Parathyroid adenoma (tissue), 2 donors: ENCODE data around the gene ZNF496.

Experiments used
- H2AFZ ChIP-seq: fragments of 300-600 bp; sonication (generic); one replicate; pipeline ENCODE4 v1.7.0; 2017; ENCODE audit warnings: antibody characterized with exemption, mild to moderate bottlenecking
- H3K27ac ChIP-seq: fragments of 300-600 bp; sonication (generic); one replicate; pipeline ENCODE4 v1.7.0; 2017
- H3K27me3 ChIP-seq: fragments of 300-600 bp; sonication (generic); one replicate; pipeline ENCODE4 v1.7.0; 2017; ENCODE audit warnings: low read length; ENCODE audit not compliant: control insufficient read depth, insufficient read depth
- H3K36me3 ChIP-seq: fragments of 300-600 bp; sonication (generic); one replicate; pipeline ENCODE4 v1.7.0; 2017; ENCODE audit warnings: low read length; ENCODE audit not compliant: control insufficient read depth, insufficient read depth
- H3K4me1 ChIP-seq: fragments of 300-600 bp; sonication (generic); one replicate; pipeline ENCODE4 v1.7.0; 2017; ENCODE audit warnings: control low read depth
- H3K4me2 ChIP-seq: fragments of 300-600 bp; sonication (generic); one replicate; pipeline ENCODE4 v1.7.0; 2017; ENCODE audit warnings: low read length
- H3K4me3 ChIP-seq: fragments of 300-600 bp; sonication (generic); one replicate; pipeline ENCODE4 v1.7.0; 2017; ENCODE audit warnings: low read depth, low read length
- H3K79me2 ChIP-seq: fragments of 300-600 bp; sonication (generic); one replicate; pipeline ENCODE4 v1.7.0; 2017; ENCODE audit warnings: control low read depth
- H3K9ac ChIP-seq: fragments of 300-600 bp; sonication (generic); one replicate; pipeline ENCODE4 v1.7.0; 2017; ENCODE audit warnings: mild to moderate bottlenecking
- H3K9me3 ChIP-seq: fragments of 300-600 bp; sonication (generic); one replicate; pipeline ENCODE4 v1.7.0; 2017; ENCODE audit warnings: low read length; ENCODE audit not compliant: control insufficient read depth
- TF ChIP-seq, protein P1 (sequence below): fragments of 300-600 bp; sonication (generic); IDR thresholded peaks from one replicate; pipeline ENCODE4 v1.7.0; 2017; ENCODE audit warnings: antibody characterized with exemption, mild to moderate bottlenecking
- donor health status: primary hyperparathyroidism.

Gene ZNF496

DNA sequence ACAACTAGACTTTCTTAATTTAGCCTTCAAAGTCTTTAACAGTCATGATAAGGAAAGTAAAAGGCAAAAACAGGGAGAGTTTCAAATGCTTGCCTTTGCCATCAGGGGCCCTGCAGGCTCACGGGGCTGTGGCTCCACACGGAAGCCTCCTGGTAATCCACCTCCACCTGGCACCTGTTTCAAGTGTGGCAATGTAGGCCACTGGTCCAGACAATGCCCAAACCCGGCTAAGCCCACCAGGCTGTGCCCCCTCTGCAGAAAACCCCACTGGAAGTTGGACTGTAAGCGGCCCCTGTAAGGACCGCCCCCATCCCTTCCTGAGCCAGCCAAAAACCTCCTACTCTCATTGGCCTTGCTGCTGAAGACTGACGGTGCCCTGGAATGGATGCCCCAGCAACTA lies 43.3 kb downstream of the ZNF496 start:
- no peaks in the 10 kb centered on the region for H3K4me1 ChIP-seq
- no peaks in the 10 kb centered on the region for H3K27me3 ChIP-seq

DNA sequence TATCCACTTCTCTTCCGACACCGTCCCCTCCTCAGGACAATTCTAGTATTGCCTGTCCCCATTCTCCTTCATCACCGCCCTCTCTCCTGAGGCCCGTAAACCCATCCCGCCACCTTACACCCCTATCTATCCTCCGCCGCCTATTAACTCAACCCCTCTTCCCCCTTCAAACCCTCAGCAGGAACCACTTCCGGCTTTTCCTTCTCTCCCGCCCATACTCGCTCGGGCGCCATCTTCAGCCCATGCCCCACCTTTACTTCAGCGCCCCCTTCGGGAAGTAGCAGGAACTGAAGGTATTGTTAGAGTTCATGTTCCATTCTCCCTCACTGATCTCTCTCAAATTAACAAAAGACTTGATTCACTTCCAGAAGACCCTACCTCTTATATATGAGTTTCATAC lies 44.2 kb downstream of the ZNF496 start:
- Histone ChIP-seq H3K9me3 (no peaks in the 10 kb centered on the region), H3K4me1 (no peaks in the 10 kb centered on the region), H3K9ac (no peak overlapping the region), H3K27ac (no peak overlapping the region), H3K79me2 (no peaks in the 10 kb centered on the region), H3K4me3 (no peak overlapping the region), H3K27me3 (no peaks in the 10 kb centered on the region), H3K36me3 (no peaks in the 10 kb centered on the region), H3K4me2 (no peak overlapping the region), H2AFZ (no peak overlapping the region)
- TF ChIP-seq, protein P1, sequence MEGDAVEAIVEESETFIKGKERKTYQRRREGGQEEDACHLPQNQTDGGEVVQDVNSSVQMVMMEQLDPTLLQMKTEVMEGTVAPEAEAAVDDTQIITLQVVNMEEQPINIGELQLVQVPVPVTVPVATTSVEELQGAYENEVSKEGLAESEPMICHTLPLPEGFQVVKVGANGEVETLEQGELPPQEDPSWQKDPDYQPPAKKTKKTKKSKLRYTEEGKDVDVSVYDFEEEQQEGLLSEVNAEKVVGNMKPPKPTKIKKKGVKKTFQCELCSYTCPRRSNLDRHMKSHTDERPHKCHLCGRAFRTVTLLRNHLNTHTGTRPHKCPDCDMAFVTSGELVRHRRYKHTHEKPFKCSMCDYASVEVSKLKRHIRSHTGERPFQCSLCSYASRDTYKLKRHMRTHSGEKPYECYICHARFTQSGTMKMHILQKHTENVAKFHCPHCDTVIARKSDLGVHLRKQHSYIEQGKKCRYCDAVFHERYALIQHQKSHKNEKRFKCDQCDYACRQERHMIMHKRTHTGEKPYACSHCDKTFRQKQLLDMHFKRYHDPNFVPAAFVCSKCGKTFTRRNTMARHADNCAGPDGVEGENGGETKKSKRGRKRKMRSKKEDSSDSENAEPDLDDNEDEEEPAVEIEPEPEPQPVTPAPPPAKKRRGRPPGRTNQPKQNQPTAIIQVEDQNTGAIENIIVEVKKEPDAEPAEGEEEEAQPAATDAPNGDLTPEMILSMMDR, result no peak

More for the DNA sequence above, 43.3 kb downstream of the ZNF496 start:
- no peaks in the 10 kb centered on the region for H3K36me3 ChIP-seq
- no peaks in the 10 kb centered on the region for H3K9me3 ChIP-seq
- H3K9ac ChIP-seq, result no peak overlapping the region
- H3K4me2 ChIP-seq, result no peak overlapping the region
- H2AFZ ChIP-seq, result no peak overlapping the region
- TF ChIP-seq, protein P1, result no peak
- no peaks in the 10 kb centered on the region for H3K79me2 ChIP-seq
- no peak overlapping the region for H3K27ac ChIP-seq
- no peak overlapping the region for H3K4me3 ChIP-seq

GRCh38 chr1:247286134-247286670 lies 45.5 kb downstream of the ZNF496 start:
- Histone ChIP-seq H3K27me3 (no peaks in the 10 kb centered on the region), H2AFZ (no peak overlapping the region), H3K9ac (no peak overlapping the region), H3K4me1 (no peaks in the 10 kb centered on the region), H3K4me3 (no peak overlapping the region), H3K9me3 (no peaks in the 10 kb centered on the region), H3K27ac (no peak overlapping the region), H3K36me3 (no peaks in the 10 kb centered on the region), H3K4me2 (no peak overlapping the region), H3K79me2 (no peaks in the 10 kb centered on the region)
- TF ChIP-seq, protein P1, result no peak

GRCh38 chr1:247281001-247281574 lies 50.6 kb downstream of the ZNF496 start:
- no peak overlapping the region for H3K4me3 ChIP-seq
- H3K9ac ChIP-seq, result no peak overlapping the region
- no peak overlapping the region for H3K27ac ChIP-seq
- H3K4me1 ChIP-seq, result no peaks in the 10 kb centered on the region
- no peaks in the 10 kb centered on the region for H3K79me2 ChIP-seq
- H3K9me3 ChIP-seq, result no peaks in the 10 kb centered on the region
- no peak overlapping the region for H2AFZ ChIP-seq
- TF ChIP-seq, protein P1, result no peak
- H3K36me3 ChIP-seq, result no peaks in the 10 kb centered on the region
- H3K27me3 ChIP-seq, result no peaks in the 10 kb centered on the region
- no peak overlapping the region for H3K4me2 ChIP-seq

DNA sequence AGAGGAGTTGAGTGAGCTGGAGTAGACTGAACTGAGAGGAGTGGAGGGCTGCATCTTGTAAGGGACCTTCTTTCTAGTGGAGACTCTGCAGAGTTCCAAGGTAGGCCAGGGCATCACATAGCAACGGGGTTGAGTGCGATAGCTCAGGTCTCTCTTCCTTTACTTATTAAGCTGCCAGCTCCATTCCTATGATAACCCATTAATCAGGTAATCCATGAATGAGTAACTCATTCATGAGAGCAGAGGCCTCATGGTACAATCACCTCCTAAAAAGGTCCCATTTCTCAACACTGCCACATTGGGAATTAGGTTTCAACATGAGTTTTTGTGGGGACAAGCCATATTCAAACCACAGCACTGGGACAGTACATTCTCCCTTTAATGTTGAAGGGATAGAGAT lies 54.5 kb downstream of the ZNF496 start:
- no peak overlapping the region for H3K27ac ChIP-seq
- TF ChIP-seq, protein P1, result no peak
- no peak overlapping the region for H3K4me3 ChIP-seq
- H3K79me2 ChIP-seq, result no peaks in the 10 kb centered on the region
- H3K4me1 ChIP-seq, result no peaks in the 10 kb centered on the region
- H3K9me3 ChIP-seq, result no peaks in the 10 kb centered on the region
- H3K36me3 ChIP-seq, result no peaks in the 10 kb centered on the region
- no peak overlapping the region for H2AFZ ChIP-seq
- no peak overlapping the region for H3K9ac ChIP-seq
- no peaks in the 10 kb centered on the region for H3K27me3 ChIP-seq
- no peak overlapping the region for H3K4me2 ChIP-seq
